ENCODE results near the gene NPS. TPM values are rescaled to one million over a fixed set of nuclear protein-coding genes. Genes with fewer than 3 reads are reported as not detected.

Gene NPS
- total RNA-seq, 1 donor from 2014 or later = not detected

DNA sequence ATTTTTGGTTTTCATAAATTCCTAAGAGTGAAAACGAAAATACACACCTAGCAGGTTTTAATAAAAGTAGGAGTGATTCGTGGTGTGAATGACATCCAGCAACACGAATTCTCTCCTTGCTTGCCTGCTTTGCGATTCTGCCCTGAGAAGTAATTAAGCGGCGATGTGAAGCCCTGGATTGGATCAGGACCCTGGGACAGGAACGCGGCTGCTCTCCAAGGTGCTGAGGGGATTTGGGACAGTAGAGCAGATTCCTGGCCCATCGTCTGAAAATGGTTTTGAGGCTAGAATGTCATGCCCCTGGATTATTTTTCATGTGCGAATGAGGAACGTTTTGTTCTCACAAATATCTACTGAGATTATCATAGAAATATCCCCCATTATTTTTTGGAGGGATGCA is 7.8 kb downstream of the NPS start:
- no peak for DNase-seq (ENCODE audit: low spot score)

DNA sequence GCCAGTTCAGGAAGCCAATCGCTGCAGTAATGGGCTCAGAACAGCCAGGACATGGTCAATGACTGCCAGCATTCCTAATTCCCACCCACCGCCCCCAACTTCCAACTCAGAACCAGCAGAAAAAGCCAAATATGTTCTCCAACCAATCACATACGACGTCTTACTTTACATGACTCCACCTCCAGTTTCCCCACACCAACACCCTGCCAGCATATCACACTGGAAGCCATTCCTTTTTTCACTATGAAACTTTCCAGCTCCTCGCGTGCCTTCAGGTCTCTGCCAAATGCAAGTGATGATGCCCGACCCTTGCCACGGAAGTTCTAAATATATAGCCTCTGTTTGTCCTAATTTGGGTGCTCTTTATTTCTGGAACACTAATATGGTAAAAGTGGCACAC is 12.5 kb downstream of the NPS start:
- no peak for DNase-seq (ENCODE audit: low spot score)

DNA sequence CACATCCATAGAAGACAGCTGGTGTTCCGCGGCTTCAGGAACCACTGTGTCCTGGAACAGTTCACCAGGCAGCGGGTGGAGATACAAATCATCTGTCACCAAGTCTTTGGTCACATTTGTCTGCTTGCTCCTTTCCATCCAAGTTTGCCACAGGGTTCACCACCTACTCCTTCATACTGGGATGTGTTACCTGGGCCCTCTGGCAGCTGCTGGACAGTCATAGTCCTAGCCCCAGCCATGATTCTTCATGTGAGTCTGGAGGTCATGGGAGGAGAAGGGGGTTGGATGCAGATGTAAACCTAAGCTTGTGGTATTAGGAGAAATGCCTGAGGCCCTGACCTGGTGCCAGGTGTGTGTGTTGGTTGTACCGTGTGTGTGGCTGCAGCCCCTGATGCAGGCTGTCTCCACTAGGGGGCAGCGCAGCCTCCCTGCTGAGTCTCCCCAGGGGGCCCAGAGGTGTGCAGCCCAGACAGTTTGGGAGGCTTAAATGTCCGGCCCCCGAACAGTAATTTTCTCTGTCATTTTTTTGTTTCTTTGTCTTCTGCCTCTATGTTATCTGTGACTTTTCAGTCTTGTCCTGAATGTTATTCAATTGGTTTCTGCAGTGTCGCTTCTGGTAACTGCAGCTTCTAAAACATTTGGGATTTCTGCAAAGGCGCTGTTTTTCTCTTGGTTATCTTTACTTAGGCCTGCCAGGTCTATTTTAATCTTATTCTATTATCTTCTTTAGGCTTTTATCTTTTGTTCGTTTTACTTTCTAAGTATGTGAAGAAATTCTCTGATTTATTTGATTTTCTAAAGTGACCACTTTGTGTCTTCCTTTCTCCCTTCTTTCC is 14.8 kb downstream of the NPS start:
- no peak for DNase-seq (ENCODE audit: low spot score)

DNA sequence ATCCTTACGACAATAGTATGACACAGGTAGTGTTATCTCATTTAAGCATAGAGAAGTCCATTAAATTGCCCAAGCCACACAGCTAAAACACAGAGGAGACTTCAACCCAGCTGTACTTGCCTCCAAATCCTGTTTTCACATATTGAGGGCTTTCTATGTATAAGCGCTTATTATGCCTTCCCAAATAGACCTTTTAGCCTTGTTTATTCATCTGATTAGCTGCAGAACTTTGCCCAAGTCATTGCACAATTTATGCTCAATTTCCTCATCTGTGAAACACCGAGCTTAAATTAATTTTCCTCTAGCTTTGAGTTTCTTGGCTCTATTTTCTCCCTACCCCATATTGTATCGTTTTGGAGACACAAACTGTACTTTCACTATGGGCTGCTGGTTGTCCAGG is 15.5 kb downstream of the NPS start:
- no peak for DNase-seq (ENCODE audit: low spot score)

DNA sequence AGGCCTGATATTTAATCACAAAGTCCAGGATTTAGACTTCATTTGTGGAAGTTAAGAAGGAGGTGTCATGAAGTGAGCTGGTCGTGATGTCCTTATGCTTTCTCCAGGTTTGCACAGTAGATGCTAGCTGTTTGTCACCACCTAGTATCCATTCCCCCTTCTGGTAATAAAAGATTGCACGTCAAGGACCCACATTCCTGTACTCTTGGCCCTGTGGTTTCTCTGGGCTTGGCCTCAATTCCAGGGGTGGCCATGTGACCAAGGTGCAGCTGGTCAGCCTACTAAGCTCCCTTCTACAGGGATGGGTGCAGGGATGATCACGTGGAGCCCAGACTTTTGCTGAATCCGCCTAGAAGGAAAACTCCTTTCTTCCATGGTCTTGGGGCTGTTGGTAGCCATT is 16.5 kb downstream of the NPS start:
- no peak for DNase-seq (ENCODE audit: low spot score)

DNA sequence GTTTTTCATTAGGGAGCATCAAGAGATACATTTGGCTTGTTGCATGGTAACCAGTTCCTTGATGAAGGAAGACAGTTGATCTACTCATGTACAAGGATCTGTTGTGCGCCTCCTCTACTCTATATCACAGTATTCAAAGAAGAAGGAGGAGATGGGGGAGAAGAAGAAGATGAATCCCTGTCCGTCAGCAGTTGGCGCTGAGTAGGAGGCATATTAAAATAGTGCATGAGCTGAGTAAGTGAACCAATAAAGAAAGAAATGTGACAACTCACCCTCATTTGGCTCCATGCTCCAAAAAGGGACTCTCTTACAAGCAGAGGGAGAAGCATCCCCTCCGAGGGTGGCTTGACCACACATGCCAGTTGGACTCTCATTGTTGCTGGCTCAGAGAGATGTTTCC is 20.1 kb downstream of the NPS start:
- DNase-seq (ENCODE audit: low spot score) = no peak

DNA sequence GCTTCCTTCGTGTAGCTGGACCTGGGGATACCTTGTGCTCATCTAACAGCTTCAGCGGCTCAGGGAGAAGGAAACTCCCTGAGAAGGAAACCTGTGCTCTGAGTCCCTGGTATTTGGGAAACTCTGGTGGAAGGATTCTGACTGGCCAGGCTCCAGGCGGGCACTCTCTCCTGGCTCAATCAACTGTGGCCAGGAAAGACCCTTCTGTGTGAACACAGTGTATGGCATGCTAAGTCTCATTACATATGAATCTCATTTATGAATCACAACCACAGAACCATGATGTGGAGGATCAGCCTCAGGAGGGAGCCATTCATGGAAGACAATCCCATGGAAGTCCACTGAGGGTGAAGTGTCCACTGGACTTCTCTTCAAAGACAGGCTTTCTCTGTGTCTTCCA is 20.9 kb downstream of the NPS start:
- no peak for DNase-seq (ENCODE audit: low spot score)

DNA sequence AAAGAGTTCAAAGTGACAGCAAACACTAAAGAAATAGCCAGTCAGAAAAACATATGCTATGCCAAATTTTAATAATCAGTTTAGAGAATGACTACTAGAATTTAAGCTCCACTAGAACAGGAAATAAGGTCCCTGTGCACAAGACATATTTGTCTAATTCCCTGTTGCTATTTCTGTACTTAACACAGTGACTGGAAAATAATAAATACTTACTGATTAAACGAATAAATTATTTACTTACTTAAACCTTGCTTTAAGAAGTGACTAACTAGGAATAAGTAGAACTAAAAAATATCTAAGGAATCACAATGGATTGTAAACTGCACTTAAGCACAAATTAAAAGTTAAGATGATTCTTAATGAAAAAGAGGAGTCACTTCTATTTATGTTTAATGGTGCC is 22.3 kb downstream of the NPS start:
- DNase-seq (ENCODE audit: low spot score) = no peak

DNA sequence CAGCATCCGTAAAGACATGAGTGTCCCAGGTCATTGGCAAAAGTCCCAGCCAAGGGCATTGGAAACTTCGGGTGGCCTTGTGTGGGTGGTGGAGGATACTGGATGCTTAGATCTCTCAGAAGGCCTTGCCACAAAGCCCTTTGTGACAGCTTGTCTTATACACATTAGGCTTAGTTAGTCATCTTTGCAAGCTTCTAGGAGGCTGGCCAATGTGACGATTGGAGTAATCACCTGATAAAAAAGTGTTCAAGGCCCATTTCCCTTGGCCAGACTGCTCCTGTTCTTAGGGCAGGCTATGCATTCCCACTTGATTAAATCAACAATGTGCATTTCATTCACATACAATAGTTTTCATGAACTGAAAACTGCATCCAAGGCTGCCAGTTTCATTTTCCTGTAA is 26.9 kb downstream of the NPS start:
- no peak for DNase-seq (ENCODE audit: low spot score)

DNA sequence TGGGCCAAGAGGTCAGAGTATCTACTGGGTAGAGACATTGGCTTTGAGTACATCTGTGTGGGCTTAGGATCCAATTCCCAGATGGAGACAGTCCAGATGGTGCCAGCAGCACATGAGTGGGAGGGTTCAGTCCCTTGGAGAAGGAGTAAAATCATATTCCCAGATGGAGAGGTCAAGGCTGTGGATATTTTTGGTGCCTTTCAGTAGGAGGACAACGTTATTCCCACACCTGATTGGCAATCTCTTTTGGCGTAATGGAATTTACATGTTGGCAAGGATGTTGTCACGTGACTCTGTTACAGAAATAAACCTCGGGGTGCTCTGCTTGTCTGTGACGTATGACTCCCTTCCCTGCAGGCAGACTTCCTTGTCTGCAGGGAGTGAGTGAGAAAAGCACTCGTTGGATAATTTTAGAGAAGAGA is 27.6 kb downstream of the NPS start:
- DNase-seq (ENCODE audit: low spot score) = no peak

DNA sequence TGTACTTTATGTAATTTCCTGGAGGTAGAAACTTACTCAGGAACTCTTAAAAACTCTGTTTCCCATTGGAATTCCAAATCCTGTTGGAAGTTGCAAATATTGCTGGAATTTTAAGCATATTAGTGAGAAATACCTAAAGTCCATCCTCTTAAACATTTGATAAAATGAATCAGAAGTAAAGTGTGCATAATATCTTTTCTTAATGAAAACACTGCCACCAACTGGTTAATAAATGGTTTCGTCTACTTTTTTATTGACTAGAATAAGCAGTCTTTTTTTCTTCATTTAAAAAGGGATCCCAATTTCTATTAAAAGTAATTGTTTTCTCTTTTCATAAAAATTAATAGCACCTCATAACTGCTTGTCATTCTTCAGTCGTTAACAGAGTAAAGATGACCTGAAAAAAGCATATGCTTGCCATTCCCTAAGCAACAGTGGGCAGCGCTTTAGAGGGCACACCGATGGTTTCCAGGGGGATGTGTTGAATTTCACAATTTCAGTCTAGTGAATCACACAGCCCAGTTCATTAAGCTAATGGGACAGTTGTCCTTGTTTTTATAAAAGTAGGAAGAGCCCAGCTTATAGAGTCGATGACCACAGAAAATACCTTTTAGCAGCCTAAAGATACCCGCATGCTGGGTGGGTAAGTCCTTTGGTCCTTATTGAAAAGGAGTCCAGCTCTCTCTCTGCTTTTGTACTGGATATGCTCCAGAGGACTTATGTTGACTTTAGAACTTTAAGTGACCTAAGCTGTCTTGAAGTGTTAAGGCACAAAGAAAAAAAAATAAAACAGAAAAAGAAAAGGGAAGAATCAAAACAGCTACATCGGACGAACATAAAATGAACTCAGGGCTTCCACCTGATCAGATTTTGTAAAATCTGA is 28.5 kb downstream of the NPS start:
- DNase-seq (ENCODE audit: low spot score) = no peak

DNA sequence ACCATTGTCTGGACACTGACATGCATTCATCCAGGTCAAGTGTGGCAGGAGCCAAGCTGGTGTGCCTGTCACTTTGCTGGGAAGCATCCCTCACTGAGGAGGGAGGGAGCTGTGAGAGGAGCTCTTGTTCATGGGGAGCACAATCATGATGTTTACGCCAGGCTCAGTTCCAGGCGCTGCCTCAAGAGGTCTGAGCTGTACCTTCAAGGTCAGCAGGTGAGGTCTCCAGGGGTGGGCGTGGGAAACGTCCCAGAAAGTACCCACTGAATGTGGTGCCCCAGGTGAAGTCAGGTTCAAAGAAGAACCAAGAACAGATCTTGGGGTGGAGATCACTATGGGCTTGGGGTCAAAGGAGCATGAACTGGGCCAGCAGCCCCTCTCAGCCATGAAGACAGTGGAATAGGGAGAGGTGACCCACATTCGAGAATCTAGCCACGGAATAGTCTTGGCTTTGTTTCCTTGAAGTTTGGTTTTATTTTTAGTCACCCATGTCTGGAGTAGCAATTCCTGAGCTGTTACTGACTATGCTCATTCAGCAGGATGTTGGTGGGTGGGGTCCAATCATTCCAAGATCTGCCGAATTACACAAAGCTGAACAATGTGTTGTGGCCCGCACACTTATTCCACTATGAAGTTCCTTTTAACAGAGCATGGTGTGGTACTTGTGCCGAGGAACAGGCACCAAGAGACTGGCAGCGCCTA is 29.3 kb downstream of the NPS start:
- no peak for DNase-seq (ENCODE audit: low spot score)

DNA sequence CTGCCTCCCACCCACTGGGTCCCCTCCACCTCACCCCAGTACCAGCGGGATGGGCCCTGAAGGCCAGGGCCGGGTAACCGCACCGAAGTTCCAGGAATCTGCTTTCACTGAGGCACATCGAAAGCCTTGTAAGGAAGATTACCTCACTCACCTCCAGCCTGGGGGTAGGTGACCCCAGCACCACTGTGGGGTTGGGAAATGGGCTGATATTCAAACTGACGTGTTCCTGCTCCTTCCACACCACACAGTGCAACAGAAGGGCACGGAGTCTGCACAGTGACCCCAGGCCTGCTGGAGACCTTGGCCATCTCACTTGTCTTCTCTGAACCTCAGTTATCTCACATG is 29.8 kb downstream of the NPS start:
- DNase-seq (ENCODE audit: low spot score) = no peak

DNA sequence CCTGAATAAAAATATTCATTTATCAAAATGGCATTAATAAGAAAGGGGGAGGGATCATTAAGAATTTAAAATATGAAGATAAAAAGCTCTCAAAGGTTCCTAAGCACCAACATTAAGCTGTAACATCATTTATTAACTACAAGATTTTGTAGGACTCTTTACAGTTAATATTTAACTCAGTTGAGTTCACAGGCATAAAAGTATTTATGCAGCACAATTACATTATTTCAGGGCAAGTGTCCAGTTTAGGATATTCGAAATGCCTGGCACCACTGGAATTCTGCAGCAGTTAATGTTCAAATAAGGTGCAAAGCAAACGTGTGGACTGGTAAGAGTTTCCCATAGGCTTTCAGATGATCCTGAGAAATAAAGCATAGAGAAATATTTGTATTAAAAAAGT is 30.5 kb downstream of the NPS start:
- no peak for DNase-seq (ENCODE audit: low spot score)

DNA sequence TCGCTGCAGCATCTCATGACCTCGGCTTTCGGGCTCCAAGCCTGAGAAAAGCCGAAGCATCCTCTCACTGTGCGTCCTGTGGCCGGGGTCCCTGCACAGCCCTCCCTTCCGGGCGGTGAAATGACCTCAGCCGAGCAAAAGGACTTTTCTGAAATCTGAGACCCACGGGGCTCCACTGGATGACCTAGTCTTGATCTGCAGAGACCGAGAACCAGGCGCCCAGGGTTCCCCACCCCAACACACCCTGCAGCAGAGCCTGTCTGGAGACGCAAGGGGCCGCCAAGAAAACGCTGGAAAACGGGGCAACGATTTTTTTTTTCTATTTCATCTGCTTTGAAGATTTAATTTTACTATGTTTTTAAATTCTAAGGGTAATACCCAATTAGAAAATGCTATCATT is 31.7 kb downstream of the NPS start:
- DNase-seq (ENCODE audit: low spot score) = no peak

DNA sequence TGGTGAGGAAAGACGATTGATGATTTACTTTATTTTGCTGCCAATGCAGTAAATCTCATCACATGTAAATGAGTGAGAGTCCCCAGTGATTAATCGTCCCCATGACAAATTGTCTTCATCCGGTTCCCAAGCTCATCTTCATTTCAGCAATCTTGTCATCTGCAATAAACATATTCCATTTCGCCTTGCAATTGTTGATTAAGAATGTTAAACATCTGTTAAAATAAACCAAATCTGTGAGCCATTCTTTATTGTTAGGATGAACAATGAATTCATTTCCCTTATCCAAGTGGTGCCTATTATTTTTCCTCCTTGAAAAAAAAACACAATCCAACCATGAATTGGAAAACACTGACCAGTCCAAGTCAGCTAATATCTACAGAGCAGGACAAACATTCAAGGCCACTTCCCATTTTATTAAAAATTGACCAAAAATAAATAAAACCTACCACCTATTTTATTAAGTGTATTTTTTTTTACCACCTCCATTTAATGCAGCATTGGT is 36.5 kb downstream of the NPS start:
- DNase-seq (ENCODE audit: low spot score) = no peak

DNA sequence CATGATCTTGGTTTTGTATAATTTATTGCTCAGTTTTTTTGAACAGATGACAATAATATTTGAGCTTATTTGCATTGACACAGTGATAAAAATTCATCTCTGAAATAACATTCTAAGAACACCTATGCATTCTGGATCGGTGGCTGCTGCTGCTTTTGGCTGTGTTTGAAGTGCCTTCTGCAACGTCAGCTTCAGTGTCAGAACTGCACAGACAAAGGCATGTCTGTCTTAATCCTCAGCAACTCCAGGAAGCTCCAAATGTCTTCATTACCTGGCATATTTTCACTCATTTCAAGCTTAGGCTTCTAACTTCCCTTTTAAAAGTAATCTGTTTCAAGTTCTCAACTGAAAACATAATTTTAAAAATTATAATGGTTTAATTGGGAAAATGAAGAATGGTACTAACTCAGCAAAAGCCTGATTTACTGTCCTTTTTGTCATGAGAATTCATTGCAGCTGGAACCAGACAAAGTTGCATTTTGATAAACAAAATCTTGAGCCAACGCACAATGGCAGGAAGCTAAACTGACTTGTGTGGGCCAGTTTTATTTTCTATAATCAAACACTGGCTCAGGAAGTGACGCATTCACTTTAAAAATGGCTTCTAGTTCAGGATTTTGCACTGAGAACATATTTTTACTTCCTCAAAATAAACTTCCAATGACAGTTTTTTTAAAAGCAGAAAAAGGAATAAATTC is 38.7 kb downstream of the NPS start:
- no peak for DNase-seq (ENCODE audit: low spot score)

DNA sequence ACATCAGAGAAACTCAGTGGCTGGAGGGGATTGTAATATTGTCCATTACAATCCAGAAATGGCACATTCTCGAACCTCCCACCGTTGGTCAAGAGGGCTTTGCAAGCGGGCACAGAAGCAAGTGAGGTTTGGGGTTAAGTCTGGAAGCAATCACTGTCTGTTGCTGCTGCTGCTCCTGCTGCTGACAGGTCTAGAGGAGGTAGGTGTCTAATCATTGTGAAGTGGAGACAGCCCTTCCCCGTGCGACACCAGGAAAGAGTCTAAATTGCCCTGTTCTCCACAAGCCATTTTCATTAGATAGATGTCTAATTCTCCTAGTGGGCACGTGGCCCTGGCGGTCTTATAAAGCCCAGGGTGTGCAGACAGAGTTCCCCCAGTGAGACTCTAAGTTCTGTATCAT is 43.5 kb downstream of the NPS start:
- DNase-seq (ENCODE audit: low spot score) = no peak

DNA sequence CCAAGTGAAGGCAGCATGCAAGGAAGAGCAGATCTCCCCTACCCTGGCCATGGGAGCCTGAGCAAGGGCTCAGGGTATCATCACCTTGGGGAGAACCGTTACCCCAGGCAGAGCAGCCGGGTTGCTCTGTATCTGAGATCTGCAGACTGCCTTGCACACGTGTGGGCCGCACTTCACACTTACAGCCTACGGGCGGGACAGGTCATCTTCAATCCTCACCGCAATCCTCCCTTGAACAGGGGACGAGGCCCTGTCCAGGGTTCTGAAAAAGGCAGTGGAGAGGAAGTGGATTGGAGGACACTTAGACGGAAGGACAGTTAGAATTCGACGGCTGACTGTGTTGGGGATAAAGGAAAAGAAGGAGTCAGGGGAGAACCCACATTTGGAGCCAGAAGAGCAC is 51.4 kb downstream of the NPS start:
- no peak for DNase-seq (ENCODE audit: low spot score)
